Activated CD4-positive, alpha-beta T cell treated with anti-CD3 and anti-CD28 coated beads, Interleukin-2, amount 10 ng/mL, durations not matched to agents 24 days and 14 days (primary cell): ENCODE results near the gene SENP5. TPM values are rescaled to one million over a fixed set of nuclear protein-coding genes. Genes with fewer than 3 reads are reported as not detected.
A peak's percentile ranks its signal among the peaks of the same experiment; 100 is the strongest.
"Not testable (repeated sequence)": the region's sequence is repeated elsewhere in the genome, so short reads cannot be mapped to it uniquely, and the experiment has no call there.

Experiments used
- DNase-seq: peaks from one replicate; pipeline ENCODE4 v3.0.0; 2022
- H3K27ac Mint-ChIP-seq: one replicate; pipeline ENCODE4 v1.8.0; 2022; ENCODE audit warnings: mild to moderate bottlenecking, mixed read lengths
- H3K27me3 Mint-ChIP-seq: one replicate; pipeline ENCODE4 v1.8.0; 2022; ENCODE audit warnings: mixed read lengths
- H3K36me3 Mint-ChIP-seq: one replicate; pipeline ENCODE4 v1.8.0; 2022; ENCODE audit warnings: low read depth, mild to moderate bottlenecking, mixed read lengths
- H3K4me1 Mint-ChIP-seq: one replicate; pipeline ENCODE4 v1.8.0; 2021; ENCODE audit warnings: mixed read lengths
- H3K4me3 Mint-ChIP-seq: one replicate; pipeline ENCODE4 v1.8.0; 2022; ENCODE audit warnings: mild to moderate bottlenecking, moderate library complexity, mixed read lengths
- H3K9me3 Mint-ChIP-seq: one replicate; pipeline ENCODE4 v1.8.0; 2021; ENCODE audit warnings: mixed read lengths
- intact Hi-C: fragments of 100-400 bp; cut with micrococcal nuclease; formaldehyde crosslinking; loops from one replicate; pipeline ENCODE4 v1.15.1; 2023
- total RNA-seq: library from RNA; stranded (reverse); gene quantifications from 2 replicates; pipeline ENCODE4 v1.2.3, GENCODE V29; 2022

SENP5 gene, protein sequence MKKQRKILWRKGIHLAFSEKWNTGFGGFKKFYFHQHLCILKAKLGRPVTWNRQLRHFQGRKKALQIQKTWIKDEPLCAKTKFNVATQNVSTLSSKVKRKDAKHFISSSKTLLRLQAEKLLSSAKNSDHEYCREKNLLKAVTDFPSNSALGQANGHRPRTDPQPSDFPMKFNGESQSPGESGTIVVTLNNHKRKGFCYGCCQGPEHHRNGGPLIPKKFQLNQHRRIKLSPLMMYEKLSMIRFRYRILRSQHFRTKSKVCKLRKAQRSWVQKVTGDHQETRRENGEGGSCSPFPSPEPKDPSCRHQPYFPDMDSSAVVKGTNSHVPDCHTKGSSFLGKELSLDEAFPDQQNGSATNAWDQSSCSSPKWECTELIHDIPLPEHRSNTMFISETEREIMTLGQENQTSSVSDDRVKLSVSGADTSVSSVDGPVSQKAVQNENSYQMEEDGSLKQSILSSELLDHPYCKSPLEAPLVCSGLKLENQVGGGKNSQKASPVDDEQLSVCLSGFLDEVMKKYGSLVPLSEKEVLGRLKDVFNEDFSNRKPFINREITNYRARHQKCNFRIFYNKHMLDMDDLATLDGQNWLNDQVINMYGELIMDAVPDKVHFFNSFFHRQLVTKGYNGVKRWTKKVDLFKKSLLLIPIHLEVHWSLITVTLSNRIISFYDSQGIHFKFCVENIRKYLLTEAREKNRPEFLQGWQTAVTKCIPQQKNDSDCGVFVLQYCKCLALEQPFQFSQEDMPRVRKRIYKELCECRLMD
- total RNA-seq: 44.2 and 47.2 TPM in 2 replicates

- H3K4me1 Mint-ChIP-seq: peaks cover 17% of the 10 kb centered on the region
- H3K4me3 Mint-ChIP-seq: peak within 1 kb of the TSS; percentile 96
- peaks cover 3% of the 10 kb centered on the region for H3K9me3 Mint-ChIP-seq
- peak; percentile 97 for DNase-seq
- intact Hi-C loops: loop anchor here (1.0 kb wide), 4 partner anchors 75 to 258 kb away; partner anchors contain the start of genes NCBP2, PAK2 and PIGZ
- no peaks in the 10 kb centered on the region for H3K27me3 Mint-ChIP-seq
- H3K27ac Mint-ChIP-seq: peak within 1 kb of the TSS; percentile 93
- peaks cover 7% of the 10 kb centered on the region for H3K36me3 Mint-ChIP-seq
These were observed at the start of gene SENP5 for GRCh38 chr3:196867507-196868296. TSS of gene SENP5 (plus strand) at chr3:196867920. CDS start at chr3:196885182, 17,262 bp downstream.

GRCh38 chr3:196821806-196822355, 45.8 kb upstream of the SENP5 start:
- H3K9me3 Mint-ChIP-seq: no peaks in the 10 kb centered on the region
- peaks cover 51% of the 10 kb centered on the region for H3K36me3 Mint-ChIP-seq
- H3K4me3 Mint-ChIP-seq: no peak overlapping the region
- no peak overlapping the region for H3K27ac Mint-ChIP-seq
- intact Hi-C loops: no loop called here
- H3K27me3 Mint-ChIP-seq: no peaks in the 10 kb centered on the region
- no peaks in the 10 kb centered on the region for H3K4me1 Mint-ChIP-seq
- no peak for DNase-seq

GRCh38 chr3:196829651-196830050, 38.1 kb upstream of the SENP5 start:
- H3K36me3 Mint-ChIP-seq: peaks cover 25% of the 10 kb centered on the region
- H3K4me3 Mint-ChIP-seq, H3K27me3 Mint-ChIP-seq, H3K4me1 Mint-ChIP-seq, H3K27ac Mint-ChIP-seq, H3K9me3 Mint-ChIP-seq, DNase-seq, intact Hi-C loops: not testable (repeated sequence)

GRCh38 chr3:196835086-196835485, 32.6 kb upstream of the SENP5 start:
- DNase-seq: no peak
- H3K36me3 Mint-ChIP-seq: peaks cover 9% of the 10 kb centered on the region
- no peak overlapping the region for H3K27ac Mint-ChIP-seq
- no peak overlapping the region for H3K4me3 Mint-ChIP-seq
- intact Hi-C loops: loop anchor here (5.0 kb wide), 1 partner anchor 352 kb away; no protein-coding TSS in a partner anchor
- H3K4me1 Mint-ChIP-seq: peaks cover 3% of the 10 kb centered on the region
- no peaks in the 10 kb centered on the region for H3K9me3 Mint-ChIP-seq
- H3K27me3 Mint-ChIP-seq: no peaks in the 10 kb centered on the region

DNA sequence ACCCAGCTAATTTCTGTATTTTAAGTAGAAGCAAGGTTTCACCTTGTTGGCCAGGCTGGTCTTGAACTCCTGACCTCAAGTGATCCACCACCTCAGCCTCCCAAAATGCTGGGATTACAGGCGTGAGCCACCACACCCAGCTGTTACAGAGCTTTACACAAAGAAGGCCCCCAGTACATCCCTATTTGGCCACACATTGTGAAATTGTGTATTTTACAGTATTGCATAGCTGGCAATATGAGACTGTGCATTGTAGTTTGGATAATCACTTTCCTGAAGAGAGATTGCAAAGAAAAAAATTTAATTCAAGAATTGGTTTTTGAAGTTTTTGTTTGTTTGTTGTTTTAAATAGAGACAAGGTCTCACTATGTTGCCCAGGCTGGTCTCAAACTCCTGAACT, 31.1 kb upstream of the SENP5 start:
- H3K36me3 Mint-ChIP-seq, DNase-seq, H3K4me1 Mint-ChIP-seq, H3K27me3 Mint-ChIP-seq, H3K9me3 Mint-ChIP-seq, H3K27ac Mint-ChIP-seq, H3K4me3 Mint-ChIP-seq: not testable (repeated sequence)
- intact Hi-C loops: loop anchor here (5.0 kb wide), 1 partner anchor 351 kb away; no protein-coding TSS in a partner anchor

DNA sequence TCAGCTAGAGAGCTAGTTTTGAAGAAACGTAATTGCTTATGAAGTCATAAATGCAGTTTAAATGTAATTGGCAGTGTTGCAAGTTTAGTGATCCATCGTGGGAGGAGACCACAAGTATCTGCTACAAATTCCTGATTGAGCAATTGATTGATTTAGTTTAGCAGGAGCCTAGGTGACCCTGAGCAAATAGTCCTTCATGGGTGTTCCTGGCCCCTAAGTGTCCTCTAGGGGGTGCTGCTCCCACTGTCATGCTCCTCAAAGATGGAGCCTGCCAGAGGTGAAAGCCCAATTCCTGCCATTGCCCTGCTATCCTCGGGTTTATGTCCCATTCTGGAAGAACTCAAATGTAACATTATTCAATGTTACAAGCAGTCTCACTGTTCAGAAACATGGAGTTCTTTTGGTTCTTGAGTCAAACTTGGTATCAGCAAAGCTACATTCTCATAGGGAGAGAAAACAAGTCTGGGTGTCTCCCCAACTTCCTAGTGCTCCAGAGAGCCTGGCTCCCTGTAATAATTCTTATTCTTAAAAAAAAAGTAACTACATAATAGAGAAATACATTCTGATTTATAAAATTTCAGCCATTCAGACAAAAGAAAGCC, 29.8 kb upstream of the SENP5 start:
- intact Hi-C loops: loop anchor here (1.0 to 5.0 kb wide), 3 partner anchors 132 to 349 kb away; no protein-coding TSS in a partner anchor
- peak; percentile 91 for DNase-seq
- Mint-ChIP-seq H3K9me3 (no peaks in the 10 kb centered on the region), H3K27ac (no peak overlapping the region), H3K36me3 (no peaks in the 10 kb centered on the region), H3K4me1 (peaks cover 3% of the 10 kb centered on the region), H3K27me3 (no peaks in the 10 kb centered on the region), H3K4me3 (no peak overlapping the region)

GRCh38 chr3:196839351-196839750, 28.4 kb upstream of the SENP5 start:
- not testable (repeated sequence) for H3K4me1 Mint-ChIP-seq, H3K27ac Mint-ChIP-seq, DNase-seq, H3K27me3 Mint-ChIP-seq, H3K9me3 Mint-ChIP-seq, H3K36me3 Mint-ChIP-seq, H3K4me3 Mint-ChIP-seq
- intact Hi-C loops: loop anchor here (2.0 to 5.0 kb wide), 2 partner anchors 191 to 348 kb away; no protein-coding TSS in a partner anchor

- H3K4me1 Mint-ChIP-seq: no peaks in the 10 kb centered on the region
- H3K9me3 Mint-ChIP-seq: no peaks in the 10 kb centered on the region
- intact Hi-C loops: no loop called here
- H3K4me3 Mint-ChIP-seq: no peak overlapping the region
- no peaks in the 10 kb centered on the region for H3K27me3 Mint-ChIP-seq
- no peak for DNase-seq
- H3K27ac Mint-ChIP-seq: no peak overlapping the region
- H3K36me3 Mint-ChIP-seq: no peaks in the 10 kb centered on the region
These were observed 24.9 kb upstream of the SENP5 start for GRCh38 chr3:196842567-196843434.

DNA sequence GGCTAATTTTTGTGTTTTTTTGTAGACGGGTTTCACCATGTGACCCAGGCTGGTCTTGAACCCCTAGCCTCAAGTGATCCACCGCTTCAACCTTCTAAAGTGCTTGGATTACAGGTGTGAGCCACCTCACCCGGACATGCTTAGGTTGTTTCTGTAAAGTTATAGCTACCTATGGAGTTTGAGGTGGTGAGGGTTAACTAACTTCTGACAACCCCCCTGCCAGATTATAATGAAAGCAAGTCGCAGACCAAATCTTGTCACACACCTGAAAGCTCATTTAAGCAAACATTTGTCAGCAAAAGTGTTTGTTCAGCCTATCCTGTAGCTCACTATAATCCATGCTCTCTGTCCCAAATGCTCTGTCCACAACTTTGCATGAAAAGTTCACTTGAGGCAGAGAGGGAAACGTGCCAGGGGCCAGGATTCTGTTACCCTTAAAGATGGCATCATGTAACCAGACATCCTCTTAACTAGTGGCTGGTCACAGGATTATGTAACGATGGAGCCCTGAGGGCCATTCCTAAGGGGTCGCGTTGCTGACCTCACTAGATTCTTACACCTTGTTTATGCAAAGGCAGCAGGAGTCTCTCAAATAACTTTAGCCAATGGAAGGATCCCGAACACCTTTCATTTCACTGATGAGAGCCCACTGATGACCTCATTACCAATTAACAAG, 24.1 kb upstream of the SENP5 start:
- Mint-ChIP-seq H3K9me3 (no peaks in the 10 kb centered on the region), H3K27ac (no peak overlapping the region), H3K36me3 (no peaks in the 10 kb centered on the region), H3K4me1 (no peaks in the 10 kb centered on the region), H3K27me3 (no peaks in the 10 kb centered on the region), H3K4me3 (no peak overlapping the region)
- DNase-seq: no peak
- intact Hi-C loops: no loop called here

GRCh38 chr3:196844235-196845219, 23.2 kb upstream of the SENP5 start:
- H3K4me1 Mint-ChIP-seq, DNase-seq, H3K4me3 Mint-ChIP-seq, intact Hi-C loops, H3K36me3 Mint-ChIP-seq, H3K27ac Mint-ChIP-seq, H3K27me3 Mint-ChIP-seq, H3K9me3 Mint-ChIP-seq: not testable (repeated sequence)

- H3K27me3 Mint-ChIP-seq, H3K9me3 Mint-ChIP-seq, H3K27ac Mint-ChIP-seq, H3K4me3 Mint-ChIP-seq, H3K36me3 Mint-ChIP-seq, DNase-seq, H3K4me1 Mint-ChIP-seq, intact Hi-C loops: not testable (repeated sequence)
These were observed 19.3 kb upstream of the SENP5 start for GRCh38 chr3:196848375-196848774.
